GM23338 (cell line): Measurements from ENCODE around the gene GPR183. TPM values are rescaled to one million over a fixed set of nuclear protein-coding genes. Genes with fewer than 3 reads are reported as not detected.

ENCODE experiments used
- ATAC-seq: fragments of 200-7000 bp; cut with Tn5 transposase; 3 replicates; pipeline ENCODE4 v1.9.1; 2020
- DNase-seq: peaks from one replicate; pipeline ENCODE4 v3.0.0-alpha.2; 2015; ENCODE audit warnings: low spot score
- H2AFZ ChIP-seq: fragments of 200-600 bp; sonication (generic); 2 replicates; pipeline ENCODE4 v1.8.0; 2016; ENCODE audit warnings: antibody characterized with exemption, mild to moderate bottlenecking, moderate library complexity
- H3F3A ChIP-seq: fragments of 200-600 bp; sonication (generic); replicated peaks from 2 replicates; pipeline ENCODE4 v1.8.0; 2017; ENCODE audit warnings: antibody characterized with exemption, mixed run types, low read depth
- H3K27ac ChIP-seq: fragments of 200-600 bp; sonication (generic); 2 replicates; pipeline ENCODE4 v1.6.1; 2016; ENCODE audit warnings: low read depth
- H3K27me3 ChIP-seq: fragments of 200-600 bp; sonication (generic); 2 replicates; pipeline ENCODE4 v1.8.0; 2016; ENCODE audit warnings: mild to moderate bottlenecking, mixed run types, moderate library complexity; ENCODE audit not compliant: insufficient read depth
- H3K36me3 ChIP-seq: fragments of 200-600 bp; sonication (generic); 2 replicates; pipeline ENCODE4 v1.8.0; 2016; ENCODE audit warnings: mild to moderate bottlenecking; ENCODE audit not compliant: insufficient read depth
- H3K4me1 ChIP-seq: fragments of 200-600 bp; sonication (generic); 2 replicates; pipeline ENCODE4 v1.8.0; 2016; ENCODE audit warnings: mild to moderate bottlenecking, moderate library complexity; ENCODE audit not compliant: insufficient read depth
- H3K4me2 ChIP-seq: fragments of 200-600 bp; sonication (generic); 2 replicates; pipeline ENCODE4 v1.7.1; 2017; ENCODE audit warnings: mixed run types
- H3K4me3 ChIP-seq: fragments of 200-600 bp; sonication (generic); 2 replicates; pipeline ENCODE4 v1.6.1; 2016; ENCODE audit warnings: mixed run types
- H3K79me2 ChIP-seq: fragments of 200-600 bp; sonication (generic); replicated peaks from 2 replicates; pipeline ENCODE4 v1.8.0; 2017; ENCODE audit warnings: mild to moderate bottlenecking; ENCODE audit not compliant: insufficient read depth
- H3K9me2 ChIP-seq: fragments of 200-600 bp; sonication (generic); 2 replicates; pipeline ENCODE4 v1.8.0; 2017; ENCODE audit not compliant: insufficient read depth
- H4K20me1 ChIP-seq: fragments of 200-600 bp; sonication (generic); replicated peaks from 2 replicates; pipeline ENCODE4 v1.8.0; 2017; ENCODE audit warnings: mild to moderate bottlenecking; ENCODE audit not compliant: insufficient read depth
- H3K27ac Mint-ChIP-seq: 2 replicates; pipeline ENCODE4 v1.8.0; 2020; ENCODE audit warnings: inconsistent platforms, mild to moderate bottlenecking, moderate library complexity, mixed read lengths
- H3K27me3 Mint-ChIP-seq: 3 replicates; pipeline ENCODE4 v1.8.0; 2022; ENCODE audit warnings: low read depth, mild to moderate bottlenecking, moderate library complexity, mixed read lengths, inconsistent platforms; ENCODE audit not compliant: insufficient read depth, poor library complexity
- H3K36me3 Mint-ChIP-seq: 3 replicates; pipeline ENCODE4 v1.8.0; 2021; ENCODE audit warnings: low read depth, mild to moderate bottlenecking, inconsistent platforms, moderate library complexity, mixed read lengths
- H3K4me1 Mint-ChIP-seq: 3 replicates; pipeline ENCODE4 v1.8.0; 2020; ENCODE audit warnings: mild to moderate bottlenecking, inconsistent platforms, mixed read lengths
- H3K4me3 Mint-ChIP-seq: 3 replicates; pipeline ENCODE4 v1.8.0; 2021; ENCODE audit warnings: moderate library complexity, mild to moderate bottlenecking, inconsistent platforms, mixed read lengths
- H3K9me3 Mint-ChIP-seq: 3 replicates; pipeline ENCODE4 v1.8.0; 2020; ENCODE audit warnings: moderate library complexity, mild to moderate bottlenecking, inconsistent platforms, mixed read lengths
- CREB1 ChIP-seq: fragments of 250-450 bp; sonication (Bioruptor Pico); IDR thresholded peaks from 2 replicates; pipeline ENCODE4 v1.5.0; 2020; ENCODE audit warnings: low read depth, mild to moderate bottlenecking, moderate library complexity
- CTCF ChIP-seq, 2 experiments: fragments of 200-600 bp in 1 of 2; sonication (generic) in 1 of 2; conservative IDR thresholded peaks; 2 replicates each; pipeline versions ENCODE4 v1.5.1 to v1.6.1; 2016 to 2017; ENCODE audit warnings: antibody characterized with exemption in 2 of 2, low read depth in 2 of 2, mild to moderate bottlenecking in 2 of 2, moderate library complexity in 1 of 2
- ETS1 ChIP-seq: IDR thresholded peaks from 2 replicates; pipeline ENCODE4 v1.6.1; 2016; ENCODE audit warnings: antibody characterized with exemption
- EZH2 ChIP-seq: fragments of 200-600 bp; sonication (generic); IDR thresholded peaks from one replicate; pipeline ENCODE4 v1.8.0; 2017; ENCODE audit warnings: antibody characterized with exemption, mild to moderate bottlenecking, low read depth; ENCODE audit not compliant: unreplicated experiment
- EZH2phosphoT487 ChIP-seq: fragments of 200-600 bp; sonication (generic); IDR thresholded peaks from one replicate; pipeline ENCODE4 v1.8.1; 2018; ENCODE audit warnings: antibody characterized with exemption; ENCODE audit not compliant: unreplicated experiment
- JUNB ChIP-seq: IDR thresholded peaks from one replicate; pipeline ENCODE4 v1.6.1; 2016; ENCODE audit warnings: antibody characterized with exemption; ENCODE audit not compliant: unreplicated experiment
- NANOG ChIP-seq: IDR thresholded peaks from 2 replicates; pipeline ENCODE4 v1.6.1; 2016; ENCODE audit warnings: antibody characterized with exemption, borderline replicate concordance
- POLR2AphosphoS5 ChIP-seq: IDR thresholded peaks from 2 replicates; pipeline ENCODE4 v1.6.1; 2016; ENCODE audit warnings: antibody characterized with exemption, low read depth
- REST ChIP-seq: IDR thresholded peaks from one replicate; pipeline ENCODE4 v1.6.1; 2018; ENCODE audit warnings: antibody characterized with exemption; ENCODE audit not compliant: unreplicated experiment
- STAT1 ChIP-seq: IDR thresholded peaks from one replicate; pipeline ENCODE4 v1.6.1; 2016; ENCODE audit warnings: antibody characterized with exemption; ENCODE audit not compliant: unreplicated experiment
- ZNF114 ChIP-seq: fragments of 250-450 bp; sonication (Bioruptor Pico); IDR thresholded peaks from 2 replicates; pipeline ENCODE4 v1.5.0; 2020; ENCODE audit warnings: mild to moderate bottlenecking, moderate library complexity
- ZNF331 ChIP-seq: fragments of 250-450 bp; sonication (Bioruptor Pico); IDR thresholded peaks from 2 replicates; pipeline ENCODE4 v1.5.0; 2020; ENCODE audit warnings: low read depth, mild to moderate bottlenecking, moderate library complexity
- ZNF462 ChIP-seq: fragments of 250-450 bp; sonication (Bioruptor Pico); IDR thresholded peaks from 2 replicates; pipeline ENCODE4 v1.5.0; 2020; ENCODE audit warnings: mild to moderate bottlenecking, moderate library complexity
- polyA plus RNA-seq: library from polyadenylated mRNA; unstranded; fragments of >200 nt; fragmentation: Nextera tagmentation; extraction: Ambion mirVana; gene quantifications from 2 replicates; pipeline ENCODE4 v1.2.1, GENCODE V29; 2016
- total RNA-seq: library from RNA; depleted of rRNA; stranded (reverse); fragments of >200 nt; shearing (Covaris generic); gene quantifications from 2 replicates; pipeline ENCODE4 v1.2.3, GENCODE V29; 2014

Gene GPR183
- total and polyA plus RNA-seq, 2 experiments from 2014 or later: 0.78 TPM; not detected in 1

GRCh38 chr13:99311748-99312492 is 4.7 kb upstream of the GPR183 start (continued):
- no peak for TF ChIP-seq EZH2phosphoT487

GRCh38 chr13:99311137-99311536 is 3.9 kb upstream of the GPR183 start:
- H3K9me3 Mint-ChIP-seq: no peaks in the 10 kb centered on the region
- Histone ChIP-seq H3K4me2 (no peak overlapping the region), H3K27ac (no peak overlapping the region), H3K4me1 (peaks cover 9% of the 10 kb centered on the region), H4K20me1 (peaks cover 7% of the 10 kb centered on the region), H3K27me3 (no peaks in the 10 kb centered on the region), H2AFZ (no peak overlapping the region), H3K4me3 (no peak overlapping the region), H3K36me3 (no peaks in the 10 kb centered on the region), H3F3A (no peaks in the 10 kb centered on the region), H3K9me2 (no peaks in the 10 kb centered on the region), H3K79me2 (no peaks in the 10 kb centered on the region; the same call in 1 of the 2 replicates)
- peak overlapping the region; percentile 62 for H3K27ac Mint-ChIP-seq
- peaks cover 9% of the 10 kb centered on the region; the same call in 1 of the 3 replicates for H3K36me3 Mint-ChIP-seq
- H3K4me3 Mint-ChIP-seq: no peak overlapping the region
- DNase-seq (peak; percentile 27), ATAC-seq (peak; percentile 79)
- peaks cover 40% of the 10 kb centered on the region for H3K4me1 Mint-ChIP-seq
- peaks cover 2% of the 10 kb centered on the region for H3K27me3 Mint-ChIP-seq
- no peak for TF ChIP-seq ETS1
- TF ChIP-seq ZNF114 (CRISPR knock-in tag): no peak
- no peak for TF ChIP-seq CREB1 (CRISPR knock-in tag)
- no peak for TF ChIP-seq ZNF462 (CRISPR knock-in tag)
- TF ChIP-seq EZH2: no peak
- no peak for TF ChIP-seq STAT1
- no peak for TF ChIP-seq REST
- TF ChIP-seq ZNF331 (CRISPR knock-in tag): no peak
- TF ChIP-seq NANOG: no peak
- no peak for TF ChIP-seq POLR2AphosphoS5
- no peak for TF ChIP-seq CTCF (conservative IDR thresholded peaks at IDR 0.05; ENCODE audit: low read depth in 2 of 2)
- TF ChIP-seq JUNB: no peak
